HG02642 (cell line): ENCODE measurements around the gene ADCY7.

Source experiments
- ATAC-seq: cut with Tn5 transposase; IDR thresholded peaks from one replicate; pipeline ENCODE4 v1.9.1; 2021; ENCODE audit warnings: mild to moderate bottlenecking; ENCODE audit not compliant: unreplicated experiment, poor library complexity

The ADCY7 gene

GRCh38 chr16:50295541-50296132 is 29.3 kb downstream of the ADCY7 start:
- no peak for ATAC-seq

DNA sequence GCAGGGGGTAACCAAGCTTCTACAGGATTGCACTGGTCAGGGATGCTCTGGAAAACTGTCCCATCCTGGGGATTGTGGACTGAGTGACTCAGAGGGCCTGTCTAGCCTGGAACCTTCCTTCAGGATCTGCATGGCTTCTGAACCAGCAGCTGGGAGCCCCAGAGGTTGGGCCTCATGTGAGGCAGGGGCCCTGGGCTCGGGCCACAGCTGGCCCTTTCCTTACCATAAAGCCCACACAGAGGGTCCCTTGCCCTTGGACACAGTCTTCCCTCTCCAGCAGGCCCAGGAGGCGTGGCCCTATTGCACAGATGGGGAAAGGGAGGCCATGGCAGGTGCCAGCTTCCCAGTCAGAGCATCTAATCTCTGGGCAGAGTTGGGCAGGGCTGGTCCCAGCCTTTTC is 30.5 kb downstream of the ADCY7 start:
- no peak for ATAC-seq

GRCh38 chr16:50297301-50298074 is 31.1 kb downstream of the ADCY7 start:
- no peak for ATAC-seq

DNA sequence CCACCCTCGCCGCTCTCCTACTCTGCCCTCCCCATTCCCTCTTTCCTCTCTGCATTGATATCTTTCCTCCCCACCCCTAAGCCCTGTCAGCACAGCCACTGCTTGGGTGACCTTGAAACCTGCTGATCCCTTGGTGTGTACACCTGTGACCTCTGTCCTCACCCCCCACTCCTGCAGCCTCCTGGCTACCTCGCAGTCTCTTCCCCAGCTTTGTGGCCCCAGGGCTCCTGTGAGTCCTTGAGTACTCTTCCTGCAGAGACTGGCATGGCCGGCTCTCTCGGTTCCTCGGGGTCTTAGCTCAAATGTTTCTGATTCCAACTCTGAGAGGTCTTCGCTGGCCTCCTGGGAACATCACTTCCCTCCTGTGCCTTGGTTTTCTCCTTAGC is 31.7 kb downstream of the ADCY7 start:
- no peak for ATAC-seq

- no peak for ATAC-seq
Observed at GRCh38 chr16:50298591-50299507, 32.5 kb downstream of the ADCY7 start.

DNA sequence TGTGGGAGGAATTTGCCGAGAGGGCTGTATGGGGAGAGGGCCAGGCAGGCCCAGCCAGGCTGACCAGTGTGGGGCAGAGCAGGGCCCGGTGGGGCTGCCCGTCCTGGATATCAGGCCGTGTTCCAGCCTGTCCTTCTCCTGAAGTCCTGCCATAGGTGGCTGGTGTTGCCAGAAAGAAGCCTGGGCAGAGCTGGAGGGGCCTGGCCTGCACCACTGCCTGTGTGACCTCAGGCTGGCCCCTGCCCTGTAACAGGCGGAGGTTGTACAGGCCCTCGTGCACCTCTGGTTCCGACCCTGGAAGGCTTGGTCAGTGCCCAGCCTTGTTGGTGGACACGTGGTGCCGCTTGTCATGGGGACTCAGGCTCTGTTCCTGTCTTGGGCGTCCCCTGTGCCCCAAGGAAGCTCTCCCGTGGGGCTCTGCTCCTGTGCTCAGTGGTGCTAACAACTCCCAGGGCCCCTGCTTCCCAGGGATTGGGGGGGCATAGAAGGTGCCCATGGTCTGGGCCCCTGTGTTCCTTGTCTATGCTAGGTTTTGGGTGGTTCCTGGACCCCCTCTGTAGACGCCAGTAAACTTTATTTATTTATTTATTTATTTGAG is 33.3 kb downstream of the ADCY7 start:
- no peak for ATAC-seq

DNA sequence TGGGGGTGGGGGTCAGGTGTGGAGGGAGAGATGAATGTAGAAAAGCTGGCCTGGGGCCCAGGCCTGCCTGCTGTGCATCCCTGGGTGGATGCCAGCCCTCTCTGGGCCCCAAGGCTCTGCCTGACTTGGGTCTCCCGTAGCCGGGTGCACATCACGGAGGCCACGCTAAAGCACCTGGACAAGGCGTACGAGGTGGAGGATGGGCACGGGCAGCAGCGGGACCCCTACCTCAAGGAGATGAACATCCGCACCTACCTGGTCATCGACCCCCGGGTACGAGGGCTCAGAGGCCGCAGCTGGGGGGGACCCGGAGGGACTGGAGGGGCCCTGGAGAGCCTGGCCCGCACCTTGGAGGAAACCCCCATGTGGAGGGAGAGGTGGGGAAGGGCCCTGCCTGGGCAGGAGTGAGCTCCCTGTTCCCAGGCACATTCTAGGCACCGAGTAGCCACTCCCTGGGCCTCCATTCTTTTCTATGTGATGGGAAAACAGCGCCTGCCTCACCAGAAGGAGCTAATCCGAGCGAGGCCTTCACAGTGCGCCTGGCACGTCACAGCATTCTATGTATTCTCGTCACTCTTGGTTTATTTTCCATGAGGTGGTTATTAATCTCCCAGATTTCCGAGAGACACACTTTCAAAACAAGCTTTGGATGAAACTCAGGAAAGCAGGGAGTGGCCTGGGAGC is 34.7 kb downstream of the ADCY7 start:
- ATAC-seq = no peak

GRCh38 chr16:50301626-50302471 is 35.5 kb downstream of the ADCY7 start:
- ATAC-seq = no peak

GRCh38 chr16:50302472-50303005 is 36.2 kb downstream of the ADCY7 start:
- ATAC-seq = no peak

DNA sequence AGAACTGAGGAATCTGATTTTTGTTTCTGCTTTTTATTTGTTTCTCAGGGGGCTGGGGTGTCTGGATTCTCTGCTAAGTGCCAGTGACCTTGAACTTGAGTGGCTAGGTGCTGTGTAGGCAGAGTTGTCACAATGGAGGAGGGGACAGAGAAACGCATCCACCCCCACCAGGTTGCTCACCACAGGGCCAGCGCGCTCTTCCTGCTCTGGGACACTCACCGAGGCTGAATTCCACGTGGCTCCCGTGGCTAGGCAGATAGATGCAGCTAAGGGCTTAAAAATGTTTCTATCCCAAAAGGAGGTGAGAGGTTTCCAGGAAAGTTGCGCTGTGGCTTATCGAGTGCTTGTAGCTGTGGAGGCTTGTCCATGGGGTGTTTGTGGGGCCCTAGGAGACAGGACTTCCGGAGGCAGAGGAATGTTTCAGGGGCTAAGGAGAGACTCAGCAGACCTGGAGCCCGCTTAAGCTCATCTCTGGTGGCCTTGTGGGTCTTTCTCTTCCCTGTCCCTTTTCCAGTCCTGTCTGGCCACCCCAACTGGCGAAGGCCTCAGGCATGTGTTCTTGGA is 36.8 kb downstream of the ADCY7 start:
- no peak for ATAC-seq

- ATAC-seq = no peak
Observed at GRCh38 chr16:50303605-50304466, 37.5 kb downstream of the ADCY7 start.

DNA sequence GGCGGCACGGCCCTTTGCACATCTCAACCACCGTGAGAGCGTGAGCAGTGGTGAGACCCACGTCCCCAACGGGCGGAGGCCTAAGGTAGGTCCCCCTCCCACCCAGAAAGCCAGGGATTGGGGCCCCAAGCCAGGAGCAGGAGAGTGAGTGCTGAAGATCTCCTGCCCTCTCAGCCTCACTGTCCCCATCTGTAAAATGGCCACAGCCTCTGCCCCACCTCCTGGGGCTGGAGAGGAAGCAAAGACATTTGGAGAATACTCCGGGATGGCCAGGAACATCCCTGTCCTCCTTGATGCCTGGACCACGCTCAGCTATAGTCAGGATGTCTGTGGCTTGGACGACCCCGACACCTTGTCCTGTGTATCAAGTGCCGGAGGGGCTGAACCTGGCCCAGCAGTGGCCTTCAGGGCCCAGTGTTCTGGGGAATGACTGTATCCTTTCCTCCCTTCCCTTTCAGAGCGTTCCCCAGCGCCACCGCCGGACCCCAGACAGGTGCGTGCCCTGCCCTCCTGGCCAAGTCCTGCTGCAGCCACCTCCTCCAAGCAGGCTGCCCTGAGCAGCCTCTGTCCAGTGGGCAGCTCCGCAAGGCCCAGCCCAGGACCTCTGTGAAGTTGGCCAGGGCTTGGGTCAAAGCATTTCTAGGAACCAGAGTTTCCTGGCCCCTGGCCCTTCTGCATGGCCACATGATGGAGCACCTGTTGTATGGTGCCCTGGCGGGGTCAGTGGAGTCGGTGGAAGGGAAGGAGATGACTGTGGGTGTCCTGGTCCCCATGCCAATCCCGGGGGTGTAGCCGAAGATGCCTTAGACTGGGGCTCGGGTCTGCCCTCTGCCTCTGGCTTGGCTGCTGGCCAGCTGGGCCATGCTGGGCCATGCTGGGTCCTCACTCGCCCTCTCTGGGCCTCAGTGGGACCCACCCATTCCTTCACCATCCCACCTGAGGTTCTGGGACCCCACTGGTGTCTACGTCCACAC is 38.4 kb downstream of the ADCY7 start:
- ATAC-seq = no peak

- no peak for ATAC-seq
Observed at GRCh38 chr16:50305441-50306061, 39.2 kb downstream of the ADCY7 start.

DNA sequence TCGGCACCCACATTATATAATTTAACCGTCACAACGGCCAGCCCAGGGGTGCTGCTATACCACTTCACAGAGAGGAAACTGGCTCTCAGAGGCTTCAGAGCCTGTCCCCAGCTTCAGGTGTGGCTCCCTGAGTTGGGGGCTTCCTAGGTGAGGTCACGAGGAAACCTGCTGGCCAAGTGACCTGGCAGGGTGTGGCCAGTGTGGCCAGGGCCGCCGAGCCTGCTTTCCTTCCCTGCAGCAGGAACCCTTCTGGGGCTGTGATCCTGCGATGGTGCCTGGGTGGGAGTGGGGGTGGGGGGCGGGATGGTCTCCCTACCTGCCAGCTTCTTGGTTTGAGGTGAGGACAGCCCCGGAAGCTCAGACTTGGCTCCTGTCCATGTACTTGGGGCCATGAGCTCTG is 39.9 kb downstream of the ADCY7 start:
- ATAC-seq = no peak

- no peak for ATAC-seq
Observed at GRCh38 chr16:50308237-50308965, 42.0 kb downstream of the ADCY7 start.

- ATAC-seq = no peak
Observed at GRCh38 chr16:50309156-50309526, 42.8 kb downstream of the ADCY7 start.
